ENCODE data around the gene CACNA1C.

DNA sequence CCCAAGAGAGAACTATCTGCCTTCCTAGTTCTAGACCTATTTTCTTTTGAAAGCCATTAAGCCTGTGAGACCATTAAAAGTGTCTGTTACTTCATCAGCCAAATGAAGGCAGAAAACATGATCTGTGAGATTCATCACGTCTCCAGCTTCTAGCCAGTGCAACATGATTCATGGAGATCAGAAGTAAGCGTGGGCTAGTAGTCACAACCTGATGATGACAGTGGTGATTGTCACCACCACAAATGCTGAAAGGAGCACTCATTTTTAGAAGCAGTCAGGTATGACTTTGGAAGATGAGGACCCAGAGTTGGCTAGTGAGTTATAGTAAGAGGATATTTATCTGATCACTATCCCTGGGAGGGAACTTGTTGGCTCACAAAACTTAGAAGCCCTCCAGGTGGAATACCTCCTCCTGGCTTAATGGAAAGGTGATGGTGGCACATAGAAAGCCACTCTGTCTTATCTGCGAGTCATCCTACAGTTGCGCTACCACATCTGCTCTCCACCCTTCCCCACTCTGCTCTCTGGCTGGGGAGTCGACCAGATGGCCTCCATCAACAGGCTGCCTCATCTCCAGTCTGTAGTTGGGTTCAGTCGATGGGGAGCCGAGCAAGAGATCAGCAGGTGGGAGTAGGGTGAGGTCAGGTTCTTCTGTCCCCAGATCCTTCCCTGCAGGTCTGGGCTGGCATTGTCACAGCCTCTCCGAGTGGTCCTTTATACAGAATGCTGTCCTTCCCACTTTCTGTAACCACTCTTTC lies 424.4 kb downstream of the CACNA1C start:
- TF ChIP-seq, protein P1, sequence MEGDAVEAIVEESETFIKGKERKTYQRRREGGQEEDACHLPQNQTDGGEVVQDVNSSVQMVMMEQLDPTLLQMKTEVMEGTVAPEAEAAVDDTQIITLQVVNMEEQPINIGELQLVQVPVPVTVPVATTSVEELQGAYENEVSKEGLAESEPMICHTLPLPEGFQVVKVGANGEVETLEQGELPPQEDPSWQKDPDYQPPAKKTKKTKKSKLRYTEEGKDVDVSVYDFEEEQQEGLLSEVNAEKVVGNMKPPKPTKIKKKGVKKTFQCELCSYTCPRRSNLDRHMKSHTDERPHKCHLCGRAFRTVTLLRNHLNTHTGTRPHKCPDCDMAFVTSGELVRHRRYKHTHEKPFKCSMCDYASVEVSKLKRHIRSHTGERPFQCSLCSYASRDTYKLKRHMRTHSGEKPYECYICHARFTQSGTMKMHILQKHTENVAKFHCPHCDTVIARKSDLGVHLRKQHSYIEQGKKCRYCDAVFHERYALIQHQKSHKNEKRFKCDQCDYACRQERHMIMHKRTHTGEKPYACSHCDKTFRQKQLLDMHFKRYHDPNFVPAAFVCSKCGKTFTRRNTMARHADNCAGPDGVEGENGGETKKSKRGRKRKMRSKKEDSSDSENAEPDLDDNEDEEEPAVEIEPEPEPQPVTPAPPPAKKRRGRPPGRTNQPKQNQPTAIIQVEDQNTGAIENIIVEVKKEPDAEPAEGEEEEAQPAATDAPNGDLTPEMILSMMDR (conservative IDR thresholded peaks at IDR 0.05) = no peak
- no peak for TF ChIP-seq EZH2 (IDR thresholded peaks at IDR 0.05; ENCODE audit: low read depth)

Measured in PC-9 (cell line).